ENCODE results near the gene HIGD2B. TPM values are rescaled to one million over a fixed set of nuclear protein-coding genes. Genes with fewer than 3 reads are reported as not detected.
"Not testable (repeated sequence)": the region's sequence is repeated elsewhere in the genome, so short reads cannot be mapped to it uniquely, and the experiment has no call there.

The HIGD2B gene
- total RNA-seq, 1 experiment from 2014 or later, result not detected

- no peak for TF ChIP-seq ATF2 (CRISPR knock-in tag; IDR thresholded peaks at IDR 0.05; ENCODE audit: borderline replicate concordance, low read depth)
Observed at GRCh38 chr15:72727154-72727553, 41.2 kb upstream of the HIGD2B start (continued).

- ATAC-seq; DNase-seq (ENCODE audit: low spot score); H3K9me3 Mint-ChIP-seq; H3K4me3 Mint-ChIP-seq; POLR2A ChIA-PET; CTCF ChIA-PET; H3K27ac Mint-ChIP-seq; H3K27me3 Mint-ChIP-seq (ENCODE audit: low read depth): not testable (repeated sequence)
- Mint-ChIP-seq H3K4me1 (peaks cover 19% of the 10 kb centered on the region), H3K36me3 (peaks cover 19% of the 10 kb centered on the region)
Observed at GRCh38 chr15:72725851-72726250, 39.9 kb upstream of the HIGD2B start.

- CTCF ChIA-PET, result no interaction called here
- Mint-ChIP-seq H3K27ac (no peak overlapping the region), H3K9me3 (no peaks in the 10 kb centered on the region)
Observed at GRCh38 chr15:72725446-72725845, 39.5 kb upstream of the HIGD2B start.

GRCh38 chr15:72724028-72724427, 38.0 kb upstream of the HIGD2B start:
- Mint-ChIP-seq H3K27ac (no peak overlapping the region), H3K36me3 (peaks cover 23% of the 10 kb centered on the region), H3K4me1 (peaks cover 19% of the 10 kb centered on the region), H3K27me3 (ENCODE audit: low read depth) (no peaks in the 10 kb centered on the region), H3K4me3 (no peak overlapping the region), H3K9me3 (no peaks in the 10 kb centered on the region)
- ChIA-PET POLR2A (no interaction called here), CTCF (interaction anchor here (1.1 kb wide), 1 partner anchor 27 kb away, joined by 3 read pairs; no protein-coding TSS in a partner anchor)
- DNase-seq (ENCODE audit: low spot score) (no peak), ATAC-seq (no peak)
- no peak for TF ChIP-seq PREB (CRISPR knock-in tag; IDR thresholded peaks at IDR 0.05; ENCODE audit: borderline replicate concordance)
- no peak for TF ChIP-seq OVOL2 (CRISPR knock-in tag; IDR thresholded peaks at IDR 0.05; ENCODE audit: borderline replicate concordance)
- TF ChIP-seq AFF4 (CRISPR knock-in tag; IDR thresholded peaks at IDR 0.05; ENCODE audit: borderline replicate concordance), result no peak
- TF ChIP-seq ZNF396 (CRISPR knock-in tag; IDR thresholded peaks at IDR 0.05; ENCODE audit: borderline replicate concordance), result no peak
- no peak for TF ChIP-seq ZNF317 (CRISPR knock-in tag; IDR thresholded peaks at IDR 0.05; ENCODE audit: borderline replicate concordance, low read depth)
- TF ChIP-seq FOXK1 (CRISPR knock-in tag; IDR thresholded peaks at IDR 0.05), result no peak
- no peak for TF ChIP-seq ERG (CRISPR knock-in tag; IDR thresholded peaks at IDR 0.05)
- no peak for TF ChIP-seq ATF1 (CRISPR knock-in tag; IDR thresholded peaks at IDR 0.05)
- TF ChIP-seq ZNF263 (CRISPR knock-in tag; IDR thresholded peaks at IDR 0.05; ENCODE audit: low read depth), result no peak
- TF ChIP-seq CREM (CRISPR knock-in tag; IDR thresholded peaks at IDR 0.05), result no peak
- no peak for TF ChIP-seq GRHL2 (CRISPR knock-in tag; IDR thresholded peaks at IDR 0.05; ENCODE audit: insufficient replicate concordance, severe bottlenecking)
- TF ChIP-seq CREB1 (CRISPR knock-in tag; IDR thresholded peaks at IDR 0.05), result no peak
- TF ChIP-seq NR1H2 (CRISPR knock-in tag; IDR thresholded peaks at IDR 0.05), result no peak

More at GRCh38 chr15:72725446-72725845, 39.5 kb upstream of the HIGD2B start:
- H3K4me1 Mint-ChIP-seq, result peaks cover 19% of the 10 kb centered on the region
- no peaks in the 10 kb centered on the region for H3K27me3 Mint-ChIP-seq (ENCODE audit: low read depth)
- ATAC-seq (no peak), DNase-seq (ENCODE audit: low spot score) (no peak)
- POLR2A ChIA-PET, result no interaction called here
- H3K4me3 Mint-ChIP-seq, result no peak overlapping the region
- H3K36me3 Mint-ChIP-seq, result peaks cover 19% of the 10 kb centered on the region
- TF ChIP-seq MYBL2 (CRISPR knock-in tag; IDR thresholded peaks at IDR 0.05) (no peak), ZNF138 (CRISPR knock-in tag; conservative IDR thresholded peaks at IDR 0.05) (no peak), CREB1 (CRISPR knock-in tag; IDR thresholded peaks at IDR 0.05) (no peak), SMAD3 (CRISPR knock-in tag; IDR thresholded peaks at IDR 0.05; ENCODE audit: borderline replicate concordance) (no peak), CREM (CRISPR knock-in tag; IDR thresholded peaks at IDR 0.05) (no peak), FOXK1 (CRISPR knock-in tag; IDR thresholded peaks at IDR 0.05) (no peak), ZBTB21 (CRISPR knock-in tag; IDR thresholded peaks at IDR 0.05; ENCODE audit: borderline replicate concordance) (no peak), CBFB (CRISPR knock-in tag; IDR thresholded peaks at IDR 0.05; ENCODE audit: low read depth) (no peak), JUN (CRISPR knock-in tag; IDR thresholded peaks at IDR 0.05) (no peak), EMX1 (CRISPR knock-in tag; IDR thresholded peaks at IDR 0.05) (no peak), ERG (CRISPR knock-in tag; IDR thresholded peaks at IDR 0.05) (no peak)
